ENCODE data around the gene NCMAP.
"Not testable (repeated sequence)": the region's sequence is repeated elsewhere in the genome, so short reads cannot be mapped to it uniquely, and the experiment has no call there.

The NCMAP gene

GRCh38 chr1:24541711-24542346 lies 14.1 kb upstream of the NCMAP start:
- no peak for DNase-seq (ENCODE audit: low read depth in 3 of 3)

GRCh38 chr1:24544239-24544638 lies 11.6 kb upstream of the NCMAP start:
- DNase-seq (ENCODE audit: low read depth in 3 of 3): no peak

GRCh38 chr1:24545662-24546061 lies 10.2 kb upstream of the NCMAP start:
- DNase-seq (ENCODE audit: low read depth in 3 of 3): no peak

GRCh38 chr1:24547195-24547594 lies 8.7 kb upstream of the NCMAP start:
- no peak for DNase-seq (ENCODE audit: low read depth in 3 of 3)

GRCh38 chr1:24548070-24548469 lies 7.8 kb upstream of the NCMAP start:
- DNase-seq (ENCODE audit: low read depth in 3 of 3): no peak

- not testable (repeated sequence) for DNase-seq (ENCODE audit: low read depth in 3 of 3)
Observed at GRCh38 chr1:24549210-24549609, 6.7 kb upstream of the NCMAP start.

- DNase-seq (ENCODE audit: low read depth in 3 of 3): no peak
Observed at GRCh38 chr1:24551290-24551959, 4.5 kb upstream of the NCMAP start.

- no peak for DNase-seq (ENCODE audit: low read depth in 3 of 3)
Observed at GRCh38 chr1:24551960-24552571, 3.8 kb upstream of the NCMAP start.

- no peak for DNase-seq (ENCODE audit: low read depth in 3 of 3)
Observed at GRCh38 chr1:24553931-24554330, 2.0 kb upstream of the NCMAP start.

- no peak for DNase-seq (ENCODE audit: low read depth in 3 of 3)
Observed at GRCh38 chr1:24554714-24555113, 1.2 kb upstream of the NCMAP start.

GRCh38 chr1:24556414-24556795 lies 518 bp downstream of the NCMAP start:
- no peak for DNase-seq (ENCODE audit: low read depth in 3 of 3)

GRCh38 chr1:24557220-24557619 lies 1.3 kb downstream of the NCMAP start:
- DNase-seq (ENCODE audit: low read depth in 3 of 3): no peak

GRCh38 chr1:24557711-24558131 lies 1.8 kb downstream of the NCMAP start:
- DNase-seq (ENCODE audit: low read depth in 3 of 3): no peak

- DNase-seq (ENCODE audit: low read depth in 3 of 3): no peak
Observed at GRCh38 chr1:24558455-24558854, 2.6 kb downstream of the NCMAP start.

GRCh38 chr1:24558902-24559791 lies 3.3 kb downstream of the NCMAP start:
- DNase-seq (ENCODE audit: low read depth in 3 of 3): no peak

- DNase-seq (ENCODE audit: low read depth in 3 of 3): no peak
Observed at GRCh38 chr1:24560361-24560760, 4.5 kb downstream of the NCMAP start.

- DNase-seq (ENCODE audit: low read depth in 3 of 3): no peak
Observed at GRCh38 chr1:24562625-24563024, 6.7 kb downstream of the NCMAP start.

GRCh38 chr1:24564695-24565094 lies 8.8 kb downstream of the NCMAP start:
- no peak for DNase-seq (ENCODE audit: low read depth in 3 of 3)

- DNase-seq (ENCODE audit: low read depth in 3 of 3): no peak
Observed at GRCh38 chr1:24566236-24566867, 10.5 kb downstream of the NCMAP start.

GRCh38 chr1:24567792-24568388 lies 12.0 kb downstream of the NCMAP start:
- no peak for DNase-seq (ENCODE audit: low read depth in 3 of 3)

- DNase-seq (ENCODE audit: low read depth in 3 of 3): no peak
Observed at GRCh38 chr1:24568475-24568874, 12.6 kb downstream of the NCMAP start.
